Spleen (tissue), 7 donors: ENCODE data around the gene PSME1.

Experiments
- CTCF ChIP-seq, 11 experiments: fragments of 200-600 bp in 7 of 11; fragments of 450-650 bp in 4 of 11; sonication (generic) in 4 of 11; IDR thresholded peaks in 8 of 11; conservative IDR thresholded peaks in 3 of 11; 1 replicate in 7 of 11; 2 replicates in 4 of 11; pipeline versions ENCODE4 v1.4.0 to v1.8.0; 2016 to 2021; ENCODE audit warnings: antibody characterized with exemption in 11 of 11, inconsistent platforms in 4 of 11, mild to moderate bottlenecking in 1 of 11
- POLR2A ChIP-seq, 3 donors: fragments of 450-650 bp; IDR thresholded peaks; one replicate each; pipeline ENCODE4 v1.5.1; 2017; ENCODE audit warnings: antibody characterized with exemption in 3 of 3, mild to moderate bottlenecking in 1 of 3
- POLR2AphosphoS5 ChIP-seq, 3 donors: sonication (generic); formaldehyde crosslinking; IDR thresholded peaks; one replicate each; pipeline ENCODE4 v1.5.1; 2017; ENCODE audit warnings: antibody characterized with exemption in 3 of 3
- donor health status: DM: no; HTN: no; CAD: no; lungs with moderate emphysema.
- donor health status: DM: no; HTN: no; CAD: no.
- donor health status: DM: no; HTN: no; CAD: no.

- TF ChIP-seq CTCF (IDR thresholded peaks at IDR 0.05 in 8 of 11, conservative IDR thresholded peaks at IDR 0.05 in 3 of 11): no peak
- TF ChIP-seq POLR2AphosphoS5 (IDR thresholded peaks at IDR 0.05): peak in 1 of 3 donors; percentile 18
- TF ChIP-seq POLR2A (IDR thresholded peaks at IDR 0.05): no peak
These were observed 32.5 kb upstream of the PSME1 start for GRCh38 chr14:24103451-24103850.
